WTC11 (cell line): ENCODE measurements around the gene FAF1.

Source experiments
- IRF2 ChIP-seq: sonication (generic); formaldehyde crosslinking; IDR thresholded peaks from 2 replicates; pipeline ENCODE4 v1.8.0; 2022; ENCODE audit warnings: low read depth, missing genetic modification reagents, borderline replicate concordance
- TF ChIP-seq, protein P1 (sequence below): fragments of 200-600 bp; IDR thresholded peaks from 2 replicates; pipeline ENCODE4 v1.8.0; 2022; ENCODE audit warnings: antibody characterized with exemption
- TF ChIP-seq, protein P2 (sequence below): sonication (generic); formaldehyde crosslinking; conservative IDR thresholded peaks from 2 replicates; pipeline ENCODE4 v1.8.1; 2022; ENCODE audit warnings: mild to moderate bottlenecking, missing genetic modification reagents
- TF ChIP-seq, protein P3 (sequence below): sonication (generic); formaldehyde crosslinking; IDR thresholded peaks from 2 replicates; pipeline ENCODE4 v1.8.1; 2022; ENCODE audit warnings: mild to moderate bottlenecking, moderate library complexity, missing genetic modification reagents
- TF ChIP-seq, protein P4 (sequence below): sonication (generic); formaldehyde crosslinking; IDR thresholded peaks from 2 replicates; pipeline ENCODE4 v1.8.1; 2023; ENCODE audit warnings: mild to moderate bottlenecking, missing genetic modification reagents, moderate library complexity

DNA sequence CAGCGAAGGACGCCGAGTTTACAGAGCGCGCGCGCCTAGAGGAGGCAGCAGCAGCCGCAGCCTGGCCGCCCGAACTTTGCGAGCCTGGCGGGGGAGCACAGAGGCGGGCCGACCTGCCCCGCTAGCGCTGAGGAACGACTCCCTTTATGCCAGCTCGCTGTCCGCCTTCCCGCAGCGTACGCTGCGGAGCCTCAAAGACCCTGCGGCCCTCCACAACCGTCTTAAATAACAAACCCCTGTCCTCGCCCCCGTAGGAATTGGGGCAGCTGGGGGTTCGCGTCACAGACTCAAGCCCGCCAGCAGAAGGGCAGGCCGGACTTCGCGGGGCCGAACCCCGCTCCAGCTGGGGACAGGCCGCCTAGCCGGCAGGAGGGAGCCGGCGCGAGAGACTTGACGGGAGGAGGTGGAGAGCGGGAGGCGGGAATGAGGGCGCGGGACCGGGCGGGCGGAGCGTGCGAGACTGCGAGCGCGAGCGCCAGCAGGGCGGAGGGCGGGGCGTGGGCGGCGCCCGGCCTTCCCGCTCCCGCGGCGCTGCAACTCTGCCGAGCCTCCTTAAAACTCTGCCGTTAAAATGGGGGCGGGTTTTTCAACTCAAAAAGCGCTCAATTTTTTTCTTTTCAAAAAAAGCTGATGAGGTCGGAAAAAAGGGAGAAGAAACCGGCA, 8.2 kb upstream of the FAF1 start:
- TF ChIP-seq, protein P1, sequence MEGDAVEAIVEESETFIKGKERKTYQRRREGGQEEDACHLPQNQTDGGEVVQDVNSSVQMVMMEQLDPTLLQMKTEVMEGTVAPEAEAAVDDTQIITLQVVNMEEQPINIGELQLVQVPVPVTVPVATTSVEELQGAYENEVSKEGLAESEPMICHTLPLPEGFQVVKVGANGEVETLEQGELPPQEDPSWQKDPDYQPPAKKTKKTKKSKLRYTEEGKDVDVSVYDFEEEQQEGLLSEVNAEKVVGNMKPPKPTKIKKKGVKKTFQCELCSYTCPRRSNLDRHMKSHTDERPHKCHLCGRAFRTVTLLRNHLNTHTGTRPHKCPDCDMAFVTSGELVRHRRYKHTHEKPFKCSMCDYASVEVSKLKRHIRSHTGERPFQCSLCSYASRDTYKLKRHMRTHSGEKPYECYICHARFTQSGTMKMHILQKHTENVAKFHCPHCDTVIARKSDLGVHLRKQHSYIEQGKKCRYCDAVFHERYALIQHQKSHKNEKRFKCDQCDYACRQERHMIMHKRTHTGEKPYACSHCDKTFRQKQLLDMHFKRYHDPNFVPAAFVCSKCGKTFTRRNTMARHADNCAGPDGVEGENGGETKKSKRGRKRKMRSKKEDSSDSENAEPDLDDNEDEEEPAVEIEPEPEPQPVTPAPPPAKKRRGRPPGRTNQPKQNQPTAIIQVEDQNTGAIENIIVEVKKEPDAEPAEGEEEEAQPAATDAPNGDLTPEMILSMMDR: no peak
- TF ChIP-seq, protein P2, sequence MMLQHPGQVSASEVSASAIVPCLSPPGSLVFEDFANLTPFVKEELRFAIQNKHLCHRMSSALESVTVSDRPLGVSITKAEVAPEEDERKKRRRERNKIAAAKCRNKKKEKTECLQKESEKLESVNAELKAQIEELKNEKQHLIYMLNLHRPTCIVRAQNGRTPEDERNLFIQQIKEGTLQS (CRISPR knock-in tag): no peak
- TF ChIP-seq, protein P3, sequence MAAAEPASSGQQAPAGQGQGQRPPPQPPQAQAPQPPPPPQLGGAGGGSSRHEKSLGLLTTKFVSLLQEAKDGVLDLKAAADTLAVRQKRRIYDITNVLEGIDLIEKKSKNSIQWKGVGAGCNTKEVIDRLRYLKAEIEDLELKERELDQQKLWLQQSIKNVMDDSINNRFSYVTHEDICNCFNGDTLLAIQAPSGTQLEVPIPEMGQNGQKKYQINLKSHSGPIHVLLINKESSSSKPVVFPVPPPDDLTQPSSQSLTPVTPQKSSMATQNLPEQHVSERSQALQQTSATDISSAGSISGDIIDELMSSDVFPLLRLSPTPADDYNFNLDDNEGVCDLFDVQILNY: peak; percentile 92; the same call in 1 of the 2 replicates
- TF ChIP-seq, protein P4, sequence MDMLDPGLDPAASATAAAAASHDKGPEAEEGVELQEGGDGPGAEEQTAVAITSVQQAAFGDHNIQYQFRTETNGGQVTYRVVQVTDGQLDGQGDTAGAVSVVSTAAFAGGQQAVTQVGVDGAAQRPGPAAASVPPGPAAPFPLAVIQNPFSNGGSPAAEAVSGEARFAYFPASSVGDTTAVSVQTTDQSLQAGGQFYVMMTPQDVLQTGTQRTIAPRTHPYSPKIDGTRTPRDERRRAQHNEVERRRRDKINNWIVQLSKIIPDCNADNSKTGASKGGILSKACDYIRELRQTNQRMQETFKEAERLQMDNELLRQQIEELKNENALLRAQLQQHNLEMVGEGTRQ (CRISPR knock-in tag): no peak
- TF ChIP-seq IRF2 (CRISPR knock-in tag): no peak
